Measurements from ENCODE around the gene TMCO4. TPM values are rescaled to one million over a fixed set of nuclear protein-coding genes. Genes with fewer than 3 reads are reported as not detected.
A peak's percentile ranks its signal among the peaks of the same experiment; 100 is the strongest.

TMCO4 gene
- total RNA-seq, 1 experiment from 2014 or later = 19.7 TPM

DNA sequence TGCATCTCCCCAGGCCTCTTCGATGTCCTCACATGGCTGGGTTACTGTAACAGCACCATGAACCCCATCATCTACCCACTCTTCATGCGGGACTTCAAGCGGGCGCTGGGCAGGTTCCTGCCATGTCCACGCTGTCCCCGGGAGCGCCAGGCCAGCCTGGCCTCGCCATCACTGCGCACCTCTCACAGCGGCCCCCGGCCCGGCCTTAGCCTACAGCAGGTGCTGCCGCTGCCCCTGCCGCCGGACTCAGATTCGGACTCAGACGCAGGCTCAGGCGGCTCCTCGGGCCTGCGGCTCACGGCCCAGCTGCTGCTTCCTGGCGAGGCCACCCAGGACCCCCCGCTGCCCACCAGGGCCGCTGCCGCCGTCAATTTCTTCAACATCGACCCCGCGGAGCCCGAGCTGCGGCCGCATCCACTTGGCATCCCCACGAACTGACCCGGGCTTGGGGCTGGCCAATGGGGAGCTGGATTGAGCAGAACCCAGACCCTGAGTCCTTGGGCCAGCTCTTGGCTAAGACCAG, 120.7 kb downstream of the TMCO4 start:
- no peaks in the 10 kb centered on the region for H3K79me2 ChIP-seq (ENCODE audit: low read length)
- H3K4me1 ChIP-seq (ENCODE audit: insufficient read depth, low read length) = no peaks in the 10 kb centered on the region
- H3K4me3 ChIP-seq (ENCODE audit: low read length) = no peak overlapping the region
- DNase-seq (no peak), ATAC-seq (no peak)
- H4K20me1 ChIP-seq (ENCODE audit: low read length) = no peaks in the 10 kb centered on the region
- no peaks in the 10 kb centered on the region for H3K36me3 ChIP-seq (ENCODE audit: low read depth, low read length)
- ChIA-PET CTCF (no interaction called here), POLR2A (ENCODE audit: unreplicated experiment) (no interaction called here)
- H3K9me3 ChIP-seq (ENCODE audit: low read length) = no peaks in the 10 kb centered on the region
- H3K4me2 ChIP-seq (ENCODE audit: low read length) = no peak overlapping the region
- no peak overlapping the region for H3K9ac ChIP-seq (ENCODE audit: low read length)
- H3F3A ChIP-seq (ENCODE audit: low read length, unreplicated experiment) = no peaks in the 10 kb centered on the region
- intact Hi-C loops (cut with micrococcal nuclease) = no loop called here
- BruUV-seq (replicated peaks) = no TSS peak
- no peaks in the 10 kb centered on the region for H3K9me2 ChIP-seq (replicated peaks; ENCODE audit: low read length)
- H2AFZ ChIP-seq (ENCODE audit: low read length) = no peak overlapping the region
- H3K27ac ChIP-seq (ENCODE audit: low read length) = no peak overlapping the region
- TF ChIP-seq EZH2phosphoT487 (IDR thresholded peaks at IDR 0.05; ENCODE audit: borderline replicate concordance, low read length) (no peak), EZH2 (IDR thresholded peaks at IDR 0.05; ENCODE audit: low read length, unreplicated experiment) (no peak)
- TF ChIP-seq, protein P1, sequence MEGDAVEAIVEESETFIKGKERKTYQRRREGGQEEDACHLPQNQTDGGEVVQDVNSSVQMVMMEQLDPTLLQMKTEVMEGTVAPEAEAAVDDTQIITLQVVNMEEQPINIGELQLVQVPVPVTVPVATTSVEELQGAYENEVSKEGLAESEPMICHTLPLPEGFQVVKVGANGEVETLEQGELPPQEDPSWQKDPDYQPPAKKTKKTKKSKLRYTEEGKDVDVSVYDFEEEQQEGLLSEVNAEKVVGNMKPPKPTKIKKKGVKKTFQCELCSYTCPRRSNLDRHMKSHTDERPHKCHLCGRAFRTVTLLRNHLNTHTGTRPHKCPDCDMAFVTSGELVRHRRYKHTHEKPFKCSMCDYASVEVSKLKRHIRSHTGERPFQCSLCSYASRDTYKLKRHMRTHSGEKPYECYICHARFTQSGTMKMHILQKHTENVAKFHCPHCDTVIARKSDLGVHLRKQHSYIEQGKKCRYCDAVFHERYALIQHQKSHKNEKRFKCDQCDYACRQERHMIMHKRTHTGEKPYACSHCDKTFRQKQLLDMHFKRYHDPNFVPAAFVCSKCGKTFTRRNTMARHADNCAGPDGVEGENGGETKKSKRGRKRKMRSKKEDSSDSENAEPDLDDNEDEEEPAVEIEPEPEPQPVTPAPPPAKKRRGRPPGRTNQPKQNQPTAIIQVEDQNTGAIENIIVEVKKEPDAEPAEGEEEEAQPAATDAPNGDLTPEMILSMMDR (conservative IDR thresholded peaks at IDR 0.05; ENCODE audit: low read depth, low read length) = no peak
- H3K27me3 ChIP-seq (ENCODE audit: low read length) = no peaks in the 10 kb centered on the region

DNA sequence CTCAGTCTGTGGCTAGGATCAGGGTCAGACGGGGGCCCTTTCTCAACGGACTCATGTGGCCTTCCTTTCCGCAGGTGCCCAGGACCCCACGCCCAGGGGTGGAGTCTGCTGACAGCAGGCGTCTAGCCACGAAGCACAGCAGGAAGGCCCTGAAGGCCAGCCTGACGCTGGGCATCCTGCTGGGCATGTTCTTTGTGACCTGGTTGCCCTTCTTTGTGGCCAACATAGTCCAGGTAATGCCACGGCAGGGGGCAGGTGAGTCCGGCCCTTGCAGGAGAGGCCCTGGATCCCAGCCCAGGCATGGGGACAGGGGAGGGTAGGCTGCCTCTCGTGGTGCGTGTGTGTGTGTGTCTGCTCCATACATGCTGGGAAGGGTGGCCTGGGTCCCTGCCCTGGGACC, 121.2 kb downstream of the TMCO4 start:
- no peak for ATAC-seq
- CTCF ChIA-PET = no interaction called here

DNA sequence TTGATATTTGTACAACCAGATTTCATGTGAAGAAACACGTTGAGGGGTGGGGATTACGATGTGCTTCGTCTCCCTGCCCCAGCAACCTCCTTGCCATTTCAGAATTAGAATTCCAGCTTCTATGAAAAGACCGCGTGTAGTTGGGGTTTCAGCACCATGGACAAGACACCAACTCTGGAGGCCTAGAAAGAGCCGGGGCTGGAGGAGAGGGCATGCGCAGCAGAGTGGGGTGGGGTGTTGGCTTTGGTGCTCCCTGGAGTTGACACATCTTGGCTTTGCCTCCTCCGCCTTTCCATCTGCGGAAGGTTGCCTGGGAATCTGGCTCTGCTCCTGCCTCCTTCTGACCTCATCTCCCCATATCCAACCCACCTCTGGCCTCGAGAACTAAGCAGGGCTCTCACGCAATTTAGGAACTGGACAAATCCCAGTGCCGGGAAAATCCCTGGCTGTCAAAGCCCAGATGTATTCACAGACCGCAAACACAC, 123.2 kb downstream of the TMCO4 start:
- Histone ChIP-seq H4K20me1 (ENCODE audit: low read length) (no peaks in the 10 kb centered on the region), H3K27me3 (ENCODE audit: low read length) (no peaks in the 10 kb centered on the region), H3K9ac (ENCODE audit: low read length) (no peak overlapping the region), H3K4me1 (ENCODE audit: insufficient read depth, low read length) (no peaks in the 10 kb centered on the region), H3K9me3 (ENCODE audit: low read length) (no peaks in the 10 kb centered on the region), H3K4me2 (ENCODE audit: low read length) (no peak overlapping the region), H3K4me3 (ENCODE audit: low read length) (no peak overlapping the region), H3K9me2 (replicated peaks; ENCODE audit: low read length) (no peaks in the 10 kb centered on the region), H3K79me2 (ENCODE audit: low read length) (no peaks in the 10 kb centered on the region), H3K36me3 (ENCODE audit: low read depth, low read length) (no peaks in the 10 kb centered on the region), H3F3A (ENCODE audit: low read length, unreplicated experiment) (no peaks in the 10 kb centered on the region), H2AFZ (ENCODE audit: low read length) (no peak overlapping the region), H3K27ac (ENCODE audit: low read length) (no peak overlapping the region)
- intact Hi-C loops (cut with micrococcal nuclease) = no loop called here
- TF ChIP-seq EZH2 (IDR thresholded peaks at IDR 0.05; ENCODE audit: low read length, unreplicated experiment) = no peak
- DNase-seq (peak; percentile 57), ATAC-seq (peak; percentile 33)
- ChIA-PET CTCF (no interaction called here), POLR2A (ENCODE audit: unreplicated experiment) (interaction anchor here (0.6 kb wide), 2 partner anchors 205 to 935 kb away, joined by 3 read pairs; partner anchors contain the start of gene OTUD3)
- BruUV-seq (replicated peaks) = no TSS peak

More for the DNA sequence above, 121.2 kb downstream of the TMCO4 start:
- Histone ChIP-seq H3K36me3 (ENCODE audit: low read depth, low read length) (no peaks in the 10 kb centered on the region), H4K20me1 (ENCODE audit: low read length) (no peaks in the 10 kb centered on the region), H3K79me2 (ENCODE audit: low read length) (no peaks in the 10 kb centered on the region), H3K27ac (ENCODE audit: low read length) (no peak overlapping the region), H3K9me3 (ENCODE audit: low read length) (no peaks in the 10 kb centered on the region), H3K4me2 (ENCODE audit: low read length) (no peak overlapping the region), H3K9me2 (replicated peaks; ENCODE audit: low read length) (no peaks in the 10 kb centered on the region), H3F3A (ENCODE audit: low read length, unreplicated experiment) (no peaks in the 10 kb centered on the region), H3K9ac (ENCODE audit: low read length) (no peak overlapping the region), H3K4me1 (ENCODE audit: insufficient read depth, low read length) (no peaks in the 10 kb centered on the region), H2AFZ (ENCODE audit: low read length) (no peak overlapping the region), H3K27me3 (ENCODE audit: low read length) (no peaks in the 10 kb centered on the region), H3K4me3 (ENCODE audit: low read length) (no peak overlapping the region)
- intact Hi-C loops (cut with micrococcal nuclease) = no loop called here
- DNase-seq = no peak
- POLR2A ChIA-PET (ENCODE audit: unreplicated experiment) = no interaction called here
- BruUV-seq (replicated peaks) = no TSS peak
- TF ChIP-seq EZH2phosphoT487 (IDR thresholded peaks at IDR 0.05; ENCODE audit: borderline replicate concordance, low read length) = no peak
- TF ChIP-seq, protein P1 (conservative IDR thresholded peaks at IDR 0.05; ENCODE audit: low read depth, low read length) = no peak
